Endothelial cell of umbilical vein (primary cell): ENCODE measurements around the gene KCNK10.

Source experiments
- EZH2 ChIP-seq: IDR thresholded peaks from 2 replicates; pipeline ENCODE4 v1.6.1; 2012; ENCODE audit warnings: borderline replicate concordance, low read depth, mild to moderate bottlenecking, moderate library complexity, low read length, inconsistent platforms; ENCODE audit not compliant: severe bottlenecking
- POLR2A ChIP-seq: IDR thresholded peaks from 2 replicates; pipeline ENCODE4 v1.6.1; 2012; ENCODE audit warnings: low read depth, mild to moderate bottlenecking, control low read depth, low read length
- POLR2AphosphoS5 ChIP-seq: IDR thresholded peaks from 2 replicates; pipeline ENCODE4 v1.6.1; 2012; ENCODE audit warnings: low read depth, mild to moderate bottlenecking, control low read depth, low read length, moderate library complexity; ENCODE audit not compliant: insufficient read depth
- TF ChIP-seq, protein P1 (sequence below), 2 donors: IDR thresholded peaks; 1 replicate in 1 of 2; 2 replicates in 1 of 2; pipeline ENCODE4 v1.5.1; 2011; ENCODE audit warnings: low read length in 2 of 2, mild to moderate bottlenecking in 2 of 2, moderate library complexity in 2 of 2, control low read depth in 1 of 2, inconsistent platforms in 1 of 2, low read depth in 1 of 2; ENCODE audit not compliant: insufficient read depth in 1 of 2; ENCODE audit errors: extremely low read depth in 1 of 2
- TF ChIP-seq, protein P2 (sequence below): IDR thresholded peaks from 2 replicates; pipeline ENCODE4 v1.6.1; 2011; ENCODE audit not compliant: insufficient read depth, insufficient read length

DNA sequence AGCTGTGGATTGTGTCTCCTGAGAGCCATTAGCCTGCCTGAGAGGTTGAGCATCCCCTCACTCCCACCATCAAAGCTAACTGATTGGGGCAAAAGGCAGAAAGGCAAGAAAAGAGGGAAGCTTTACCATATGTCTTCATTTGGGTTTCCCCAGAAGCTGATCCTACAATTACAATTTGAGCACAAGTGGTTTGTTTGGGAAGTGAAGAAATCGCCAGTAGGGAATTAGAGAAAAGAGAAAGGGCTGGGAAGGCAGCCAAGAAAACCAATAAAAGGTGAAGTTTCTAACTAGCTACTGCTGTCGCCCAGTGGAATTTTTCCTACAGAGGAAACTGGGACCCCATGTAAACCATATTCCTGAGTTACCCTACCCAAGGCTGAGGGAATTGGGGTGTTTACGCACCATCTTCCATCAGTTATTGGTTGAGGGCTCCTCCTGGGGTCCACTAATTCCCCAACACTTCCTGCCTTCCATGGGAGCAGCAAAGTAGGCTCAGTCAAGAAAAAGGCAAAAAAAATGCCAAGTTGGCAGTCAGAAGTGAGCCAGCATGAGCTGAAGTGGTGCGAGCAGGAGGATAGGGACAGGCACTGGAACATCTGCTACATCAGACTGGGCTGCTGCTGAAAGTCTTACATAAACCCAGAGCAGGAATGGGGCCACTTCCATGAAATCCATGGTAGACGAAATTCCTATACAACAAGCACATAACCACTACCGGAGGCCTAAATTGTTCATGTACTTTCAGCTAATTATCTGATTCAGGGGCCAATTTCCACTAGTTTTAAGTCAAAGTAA, 17.3 kb downstream of the KCNK10 start:
- TF ChIP-seq, protein P1, sequence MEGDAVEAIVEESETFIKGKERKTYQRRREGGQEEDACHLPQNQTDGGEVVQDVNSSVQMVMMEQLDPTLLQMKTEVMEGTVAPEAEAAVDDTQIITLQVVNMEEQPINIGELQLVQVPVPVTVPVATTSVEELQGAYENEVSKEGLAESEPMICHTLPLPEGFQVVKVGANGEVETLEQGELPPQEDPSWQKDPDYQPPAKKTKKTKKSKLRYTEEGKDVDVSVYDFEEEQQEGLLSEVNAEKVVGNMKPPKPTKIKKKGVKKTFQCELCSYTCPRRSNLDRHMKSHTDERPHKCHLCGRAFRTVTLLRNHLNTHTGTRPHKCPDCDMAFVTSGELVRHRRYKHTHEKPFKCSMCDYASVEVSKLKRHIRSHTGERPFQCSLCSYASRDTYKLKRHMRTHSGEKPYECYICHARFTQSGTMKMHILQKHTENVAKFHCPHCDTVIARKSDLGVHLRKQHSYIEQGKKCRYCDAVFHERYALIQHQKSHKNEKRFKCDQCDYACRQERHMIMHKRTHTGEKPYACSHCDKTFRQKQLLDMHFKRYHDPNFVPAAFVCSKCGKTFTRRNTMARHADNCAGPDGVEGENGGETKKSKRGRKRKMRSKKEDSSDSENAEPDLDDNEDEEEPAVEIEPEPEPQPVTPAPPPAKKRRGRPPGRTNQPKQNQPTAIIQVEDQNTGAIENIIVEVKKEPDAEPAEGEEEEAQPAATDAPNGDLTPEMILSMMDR (IDR thresholded peaks at IDR 0.05; ENCODE audit: extremely low read depth in 1 of 2, insufficient read depth in 1 of 2, low read depth in 1 of 2, low read length in 2 of 2): no peak
- TF ChIP-seq POLR2AphosphoS5: no peak
- no peak for TF ChIP-seq POLR2A
- TF ChIP-seq EZH2: no peak
- TF ChIP-seq, protein P2, sequence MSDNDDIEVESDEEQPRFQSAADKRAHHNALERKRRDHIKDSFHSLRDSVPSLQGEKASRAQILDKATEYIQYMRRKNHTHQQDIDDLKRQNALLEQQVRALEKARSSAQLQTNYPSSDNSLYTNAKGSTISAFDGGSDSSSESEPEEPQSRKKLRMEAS: no peak
